Measurements from ENCODE around the gene MS4A2. TPM values are rescaled to one million over a fixed set of nuclear protein-coding genes. Genes with fewer than 3 reads are reported as not detected.

MS4A2 gene
- total RNA-seq, 1 experiment from 2014 or later = not detected

- TF ChIP-seq EZH2 (IDR thresholded peaks at IDR 0.05; ENCODE audit: low read depth) = no peak
- TF ChIP-seq, protein P1, sequence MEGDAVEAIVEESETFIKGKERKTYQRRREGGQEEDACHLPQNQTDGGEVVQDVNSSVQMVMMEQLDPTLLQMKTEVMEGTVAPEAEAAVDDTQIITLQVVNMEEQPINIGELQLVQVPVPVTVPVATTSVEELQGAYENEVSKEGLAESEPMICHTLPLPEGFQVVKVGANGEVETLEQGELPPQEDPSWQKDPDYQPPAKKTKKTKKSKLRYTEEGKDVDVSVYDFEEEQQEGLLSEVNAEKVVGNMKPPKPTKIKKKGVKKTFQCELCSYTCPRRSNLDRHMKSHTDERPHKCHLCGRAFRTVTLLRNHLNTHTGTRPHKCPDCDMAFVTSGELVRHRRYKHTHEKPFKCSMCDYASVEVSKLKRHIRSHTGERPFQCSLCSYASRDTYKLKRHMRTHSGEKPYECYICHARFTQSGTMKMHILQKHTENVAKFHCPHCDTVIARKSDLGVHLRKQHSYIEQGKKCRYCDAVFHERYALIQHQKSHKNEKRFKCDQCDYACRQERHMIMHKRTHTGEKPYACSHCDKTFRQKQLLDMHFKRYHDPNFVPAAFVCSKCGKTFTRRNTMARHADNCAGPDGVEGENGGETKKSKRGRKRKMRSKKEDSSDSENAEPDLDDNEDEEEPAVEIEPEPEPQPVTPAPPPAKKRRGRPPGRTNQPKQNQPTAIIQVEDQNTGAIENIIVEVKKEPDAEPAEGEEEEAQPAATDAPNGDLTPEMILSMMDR (conservative IDR thresholded peaks at IDR 0.05) = no peak
- no peaks in the 10 kb centered on the region for H3K9me3 ChIP-seq (ENCODE audit: insufficient read depth, low read depth)
- CTCF ChIA-PET = no interaction called here
- intact Hi-C loops (cut with micrococcal nuclease; ENCODE audit: unreplicated experiment) = no loop called here
- no peak overlapping the region for H3K27ac ChIP-seq
- POLR2A ChIA-PET (ENCODE audit: unreplicated experiment) = no interaction called here
- no peaks in the 10 kb centered on the region for H3K27me3 ChIP-seq (ENCODE audit: insufficient read depth, low read depth)
- H2AFZ ChIP-seq = no peak overlapping the region
- no peak overlapping the region for H3K4me3 ChIP-seq
- no peaks in the 10 kb centered on the region for H3K4me1 ChIP-seq (replicated peaks; ENCODE audit: insufficient read depth)
- no peaks in the 10 kb centered on the region for H4K20me1 ChIP-seq (ENCODE audit: insufficient read depth)
- H3K36me3 ChIP-seq (ENCODE audit: low read depth) = no peaks in the 10 kb centered on the region
- no TSS peak for BruUV-seq (replicated peaks)
- no peaks in the 10 kb centered on the region for H3K79me2 ChIP-seq (ENCODE audit: low read depth)
- H3K4me2 ChIP-seq = no peak overlapping the region
- DNase-seq = no peak
- H3K9me2 ChIP-seq (ENCODE audit: insufficient read depth) = no peaks in the 10 kb centered on the region
- H3F3A ChIP-seq (ENCODE audit: insufficient read depth, low read depth) = no peaks in the 10 kb centered on the region
Observed at GRCh38 chr11:60119710-60120109, 31.2 kb downstream of the MS4A2 start.

- no peaks in the 10 kb centered on the region for H3K79me2 ChIP-seq (ENCODE audit: low read depth)
- H2AFZ ChIP-seq = no peak overlapping the region
- no peaks in the 10 kb centered on the region for H3K4me1 ChIP-seq (replicated peaks; ENCODE audit: insufficient read depth)
- no peaks in the 10 kb centered on the region for H3K9me3 ChIP-seq (ENCODE audit: insufficient read depth, low read depth)
- H3K27me3 ChIP-seq (ENCODE audit: insufficient read depth, low read depth) = no peaks in the 10 kb centered on the region
- ChIA-PET CTCF (no interaction called here), POLR2A (ENCODE audit: unreplicated experiment) (no interaction called here)
- H4K20me1 ChIP-seq (ENCODE audit: insufficient read depth) = no peaks in the 10 kb centered on the region
- H3F3A ChIP-seq (ENCODE audit: insufficient read depth, low read depth) = no peaks in the 10 kb centered on the region
- no TSS peak for BruUV-seq (replicated peaks)
- H3K4me2 ChIP-seq = no peak overlapping the region
- H3K9me2 ChIP-seq (ENCODE audit: insufficient read depth) = no peaks in the 10 kb centered on the region
- H3K27ac ChIP-seq = no peak overlapping the region
- intact Hi-C loops (cut with micrococcal nuclease; ENCODE audit: unreplicated experiment) = no loop called here
- H3K4me3 ChIP-seq = no peak overlapping the region
- H3K36me3 ChIP-seq (ENCODE audit: low read depth) = no peaks in the 10 kb centered on the region
- no peak for DNase-seq
- no peak for TF ChIP-seq EZH2 (IDR thresholded peaks at IDR 0.05; ENCODE audit: low read depth)
- TF ChIP-seq, protein P1 (conservative IDR thresholded peaks at IDR 0.05) = no peak
Observed at GRCh38 chr11:60121264-60121663, 32.8 kb downstream of the MS4A2 start.

GRCh38 chr11:60122414-60123036 lies 34.1 kb downstream of the MS4A2 start:
- BruUV-seq (replicated peaks) = no TSS peak

More at GRCh38 chr11:60122414-60123036, 34.1 kb downstream of the MS4A2 start:
- Histone ChIP-seq H3K27ac (no peak overlapping the region), H3K79me2 (ENCODE audit: low read depth) (no peaks in the 10 kb centered on the region), H3F3A (ENCODE audit: insufficient read depth, low read depth) (no peaks in the 10 kb centered on the region), H3K36me3 (ENCODE audit: low read depth) (no peaks in the 10 kb centered on the region), H3K27me3 (ENCODE audit: insufficient read depth, low read depth) (no peaks in the 10 kb centered on the region), H3K9me2 (ENCODE audit: insufficient read depth) (no peaks in the 10 kb centered on the region), H4K20me1 (ENCODE audit: insufficient read depth) (no peaks in the 10 kb centered on the region), H2AFZ (no peak overlapping the region), H3K4me2 (no peak overlapping the region), H3K4me1 (replicated peaks; ENCODE audit: insufficient read depth) (no peaks in the 10 kb centered on the region; the same call in 1 of the 2 replicates), H3K4me3 (no peak overlapping the region), H3K9me3 (ENCODE audit: insufficient read depth, low read depth) (no peaks in the 10 kb centered on the region)
- CTCF ChIA-PET = no interaction called here
- DNase-seq = no peak
- intact Hi-C loops (cut with micrococcal nuclease; ENCODE audit: unreplicated experiment) = no loop called here
- POLR2A ChIA-PET (ENCODE audit: unreplicated experiment) = interaction anchor here (0.5 kb wide), 1 partner anchor 145 kb away, joined by 4 read pairs; no protein-coding TSS in a partner anchor
- TF ChIP-seq, protein P1 (conservative IDR thresholded peaks at IDR 0.05) = no peak
- TF ChIP-seq EZH2 (IDR thresholded peaks at IDR 0.05; ENCODE audit: low read depth) = no peak
